Measurements from ENCODE around the gene CPZ.

CPZ gene

GRCh38 chr4:8592366-8593263 lies at the start of gene CPZ:
Gene CPZ (plus strand): TSS chr4:8592765. CDS start chr4:8592834, 69 bp downstream.
- DNase-seq = no peak

GRCh38 chr4:8542776-8543525 lies 49.6 kb upstream of the CPZ start:
- no peak for DNase-seq

GRCh38 chr4:8543623-8544022 lies 48.9 kb upstream of the CPZ start:
- no peak for DNase-seq

DNA sequence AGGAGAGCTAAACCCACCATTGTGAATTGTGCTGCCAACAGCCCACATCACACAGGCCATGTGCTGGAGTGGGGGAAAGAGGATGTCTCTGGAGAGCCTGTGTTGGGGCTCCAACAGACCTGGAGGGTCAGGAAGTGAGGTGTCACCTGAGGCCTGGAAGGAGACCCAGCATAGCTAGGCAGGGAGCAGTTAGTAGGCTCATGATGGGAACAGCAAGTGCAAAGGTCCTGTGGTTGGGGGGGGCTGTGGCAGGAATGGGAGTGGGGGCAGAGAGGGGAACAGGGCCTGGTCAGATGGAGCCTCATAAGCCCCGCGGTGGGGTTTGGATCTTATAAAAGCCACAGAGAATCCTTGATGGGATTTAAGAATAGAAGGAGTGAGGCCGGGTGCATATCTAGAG lies 48.3 kb upstream of the CPZ start:
- no peak for DNase-seq

- no peak for DNase-seq
Measured at GRCh38 chr4:8544741-8545438, 47.7 kb upstream of the CPZ start.

GRCh38 chr4:8545439-8545765 lies 47.2 kb upstream of the CPZ start:
- DNase-seq = no peak

- DNase-seq = no peak
Measured at GRCh38 chr4:8546766-8547107, 45.8 kb upstream of the CPZ start.

GRCh38 chr4:8547108-8547911 lies 45.3 kb upstream of the CPZ start:
- DNase-seq = no peak

- DNase-seq = no peak
Measured at GRCh38 chr4:8547912-8548730, 44.4 kb upstream of the CPZ start.

GRCh38 chr4:8548731-8549351 lies 43.7 kb upstream of the CPZ start:
- DNase-seq = no peak

GRCh38 chr4:8549352-8549931 lies 43.1 kb upstream of the CPZ start:
- no peak for DNase-seq

GRCh38 chr4:8550691-8551090 lies 41.9 kb upstream of the CPZ start:
- no peak for DNase-seq

- DNase-seq = no peak
Measured at GRCh38 chr4:8552024-8552423, 40.5 kb upstream of the CPZ start.

DNA sequence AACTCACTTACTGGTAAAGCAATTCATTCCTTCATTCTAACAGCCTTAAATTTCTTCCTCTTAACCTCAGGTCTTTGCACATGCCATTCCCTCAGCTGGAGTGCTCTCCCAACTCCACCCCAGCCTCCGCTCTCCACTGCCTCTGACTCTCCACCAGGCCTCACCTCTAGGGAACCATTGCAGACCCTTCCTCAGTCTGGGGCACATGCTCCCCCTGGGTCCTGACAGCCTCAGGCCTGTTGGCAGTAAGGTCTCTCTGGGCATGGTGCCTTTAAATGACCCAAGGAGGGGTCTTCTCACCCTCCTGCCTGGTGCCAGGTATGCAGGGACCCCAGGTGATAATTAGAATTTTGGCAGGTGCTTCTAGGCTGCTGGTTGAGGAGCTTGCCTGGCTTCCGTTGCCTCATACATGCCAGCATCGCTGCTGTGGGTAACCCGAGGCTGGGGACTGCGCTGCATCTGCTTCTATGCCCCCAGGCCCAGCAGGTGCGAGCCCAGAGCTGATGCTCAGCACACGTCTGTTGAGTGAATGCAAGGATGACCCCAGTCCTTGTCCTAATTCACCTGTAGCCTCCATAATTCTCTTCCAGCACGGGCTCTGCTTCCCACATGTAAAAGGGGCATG lies 39.9 kb upstream of the CPZ start:
- no peak for DNase-seq

DNA sequence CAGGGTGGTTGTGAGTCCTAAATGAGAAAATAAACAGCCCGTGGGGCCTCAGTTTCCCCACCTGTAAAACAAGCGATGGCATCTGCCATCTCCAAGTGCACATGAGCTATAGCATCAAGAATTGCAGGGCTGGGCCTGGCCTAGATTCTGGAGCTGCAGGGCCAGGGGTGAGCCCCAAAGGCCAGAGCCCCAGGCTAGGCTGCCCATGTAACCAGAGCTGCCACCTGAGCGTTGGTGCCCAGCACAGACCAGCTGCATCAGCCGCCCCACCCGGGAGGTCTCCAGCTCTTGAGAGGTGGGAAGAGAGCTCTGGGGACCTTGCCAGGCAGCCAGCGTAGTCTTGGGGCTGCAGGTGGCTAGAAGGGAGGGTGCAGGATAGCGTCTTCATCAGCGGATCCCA lies 39.3 kb upstream of the CPZ start:
- no peak for DNase-seq

GRCh38 chr4:8553991-8554405 lies 38.6 kb upstream of the CPZ start:
- DNase-seq = no peak

GRCh38 chr4:8554555-8555100 lies 37.9 kb upstream of the CPZ start:
- DNase-seq = no peak

DNA sequence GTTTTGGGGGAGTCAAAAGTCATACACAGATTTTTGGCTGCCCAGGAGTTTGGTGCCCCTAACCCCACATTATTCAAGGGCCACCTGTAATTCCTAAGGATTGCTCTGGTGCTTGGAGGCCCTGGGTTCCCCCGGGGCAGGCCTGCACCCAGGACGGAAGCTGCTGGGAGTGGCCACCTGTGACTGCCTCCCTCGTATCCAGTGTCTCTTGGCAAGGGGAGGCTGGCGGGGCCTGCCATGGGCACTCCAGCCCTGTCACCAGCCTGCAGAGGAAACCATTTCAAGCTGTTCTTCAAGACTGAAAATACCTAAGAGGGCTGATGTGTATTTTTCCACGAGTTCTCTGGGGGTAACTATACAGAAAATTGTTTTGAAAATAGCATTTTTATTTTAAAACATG lies 36.8 kb upstream of the CPZ start:
- no peak for DNase-seq

DNA sequence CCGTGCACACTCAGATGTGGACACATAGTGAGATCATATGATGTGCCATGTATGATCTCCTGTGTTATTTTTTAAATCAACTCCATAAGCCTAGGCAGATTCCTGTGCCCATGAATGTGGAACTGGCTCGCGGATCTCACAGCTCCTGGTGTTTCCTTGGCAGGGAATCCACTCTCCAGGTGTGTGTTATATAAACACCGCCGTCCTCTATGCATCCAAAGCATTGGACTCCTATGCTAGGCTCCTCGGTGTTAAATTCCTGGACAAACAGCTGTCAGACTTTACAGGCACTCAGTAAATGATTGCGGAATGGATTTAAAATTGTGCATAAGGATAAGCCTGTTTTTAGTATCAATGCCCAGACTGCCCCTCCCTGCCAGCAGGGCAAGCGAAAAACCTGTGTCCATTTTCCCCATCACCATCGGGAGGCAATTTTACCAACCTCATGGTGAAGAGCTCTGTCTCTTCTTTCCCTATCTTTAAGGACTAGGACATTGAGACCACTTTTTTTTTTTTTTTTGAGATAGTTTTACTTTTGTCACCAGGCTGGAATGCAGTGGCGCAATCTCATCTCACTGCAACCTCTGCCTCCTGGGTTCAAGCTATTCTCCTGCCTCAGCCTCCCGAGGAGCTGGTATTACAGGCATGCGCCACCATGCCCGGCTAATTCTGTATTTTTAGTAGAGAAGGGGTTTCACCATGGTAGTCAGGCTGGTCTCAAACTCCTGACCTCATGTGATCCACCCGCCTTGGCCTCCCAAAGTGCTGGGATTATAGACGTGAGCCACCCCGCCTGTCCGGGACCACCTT lies 36.0 kb upstream of the CPZ start:
- DNase-seq = no peak
